ENCODE results near the gene PRKCE.

DNA sequence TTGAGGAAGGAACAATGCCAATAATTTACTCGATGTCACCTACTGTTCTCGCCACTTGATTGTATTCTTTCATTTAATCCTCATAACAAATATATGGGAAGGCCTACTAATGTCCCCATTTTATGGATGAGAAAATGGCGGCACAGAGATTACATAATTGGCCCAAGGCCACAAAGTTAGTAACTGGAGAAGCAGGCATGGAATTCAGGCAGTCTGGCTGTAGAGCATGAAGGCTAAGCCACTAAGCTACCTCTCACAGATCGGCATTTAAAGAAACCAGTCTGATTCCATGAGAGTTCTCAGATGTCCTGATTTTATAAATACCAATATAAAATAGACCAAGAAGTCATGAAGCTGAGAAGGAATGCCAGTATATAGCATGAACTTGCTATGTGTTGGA, 523.9 kb downstream of the PRKCE start:
- no peak for TF ChIP-seq POLR2A (IDR thresholded peaks at IDR 0.05)
- TF ChIP-seq, protein P1, sequence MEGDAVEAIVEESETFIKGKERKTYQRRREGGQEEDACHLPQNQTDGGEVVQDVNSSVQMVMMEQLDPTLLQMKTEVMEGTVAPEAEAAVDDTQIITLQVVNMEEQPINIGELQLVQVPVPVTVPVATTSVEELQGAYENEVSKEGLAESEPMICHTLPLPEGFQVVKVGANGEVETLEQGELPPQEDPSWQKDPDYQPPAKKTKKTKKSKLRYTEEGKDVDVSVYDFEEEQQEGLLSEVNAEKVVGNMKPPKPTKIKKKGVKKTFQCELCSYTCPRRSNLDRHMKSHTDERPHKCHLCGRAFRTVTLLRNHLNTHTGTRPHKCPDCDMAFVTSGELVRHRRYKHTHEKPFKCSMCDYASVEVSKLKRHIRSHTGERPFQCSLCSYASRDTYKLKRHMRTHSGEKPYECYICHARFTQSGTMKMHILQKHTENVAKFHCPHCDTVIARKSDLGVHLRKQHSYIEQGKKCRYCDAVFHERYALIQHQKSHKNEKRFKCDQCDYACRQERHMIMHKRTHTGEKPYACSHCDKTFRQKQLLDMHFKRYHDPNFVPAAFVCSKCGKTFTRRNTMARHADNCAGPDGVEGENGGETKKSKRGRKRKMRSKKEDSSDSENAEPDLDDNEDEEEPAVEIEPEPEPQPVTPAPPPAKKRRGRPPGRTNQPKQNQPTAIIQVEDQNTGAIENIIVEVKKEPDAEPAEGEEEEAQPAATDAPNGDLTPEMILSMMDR (IDR thresholded peaks at IDR 0.05) = no peak

All from sigmoid colon (tissue), 3 donors.